ENCODE measurements around the gene SFTA2. TPM values are rescaled to one million over a fixed set of nuclear protein-coding genes. Genes with fewer than 3 reads are reported as not detected.
"Not testable (repeated sequence)": the region's sequence is repeated elsewhere in the genome, so short reads cannot be mapped to it uniquely, and the experiment has no call there.

The SFTA2 gene
- total RNA-seq, 1 experiment from 2014 or later, result not detected

DNA sequence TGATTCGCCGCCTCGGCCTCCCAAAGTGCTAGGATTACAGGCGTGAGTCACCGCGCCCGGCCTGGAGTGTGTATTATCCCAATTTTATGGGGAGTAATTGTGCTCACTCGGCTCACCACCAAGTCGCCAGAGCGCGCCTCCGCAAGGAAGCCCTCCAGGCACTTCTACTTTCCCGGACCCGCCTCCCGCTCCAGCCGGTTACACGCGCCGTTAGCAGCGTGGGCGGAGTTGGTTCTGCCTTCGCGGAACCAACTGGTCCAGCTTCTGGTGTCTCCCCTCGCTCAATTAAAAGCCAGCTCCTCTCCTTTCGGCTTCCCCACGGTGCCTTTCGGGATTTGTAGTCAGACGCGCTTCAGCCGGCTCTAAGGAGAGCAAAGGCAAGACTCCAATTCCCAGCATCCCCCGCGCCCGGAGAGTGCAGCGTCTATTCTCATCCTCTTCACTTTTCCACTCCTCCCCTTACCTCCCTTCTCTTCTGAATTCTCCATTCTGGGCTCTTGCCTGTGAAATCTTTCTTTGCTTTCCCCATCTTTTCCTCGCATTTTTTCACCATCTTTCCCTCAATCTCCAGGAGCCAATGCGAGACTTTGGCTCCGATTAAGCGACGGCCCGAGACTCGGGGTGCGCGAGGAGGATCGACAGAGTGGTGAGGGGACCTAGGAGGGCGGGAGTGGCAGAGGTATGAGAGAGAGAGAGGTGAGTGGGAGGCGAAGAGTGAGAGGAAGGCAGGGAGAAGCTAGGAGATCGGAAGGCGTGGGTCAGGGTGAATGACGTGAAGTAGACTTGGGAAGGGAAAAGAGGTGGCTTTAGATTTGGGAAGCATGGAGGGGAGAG is 24.0 kb downstream of the SFTA2 start, which contains the start of gene GTF2H4:
Gene GTF2H4 (plus strand): TSS at position 450 of the 834 bp plus-strand sequence.
- H3K79me2 ChIP-seq (ENCODE audit: low read length), result peaks cover 18% of the 10 kb centered on the region
- H3K9ac ChIP-seq (ENCODE audit: low read length), result peak within 1 kb of the TSS; percentile 93
- no peaks in the 10 kb centered on the region for H3K9me3 ChIP-seq (ENCODE audit: low read length)
- H3K9me2 ChIP-seq (replicated peaks; ENCODE audit: low read length), result no peaks in the 10 kb centered on the region
- no peak for TF ChIP-seq EZH2 (IDR thresholded peaks at IDR 0.05; ENCODE audit: low read length, unreplicated experiment)
- TF ChIP-seq EZH2phosphoT487 (IDR thresholded peaks at IDR 0.05; ENCODE audit: borderline replicate concordance, low read length), result no peak
- TF ChIP-seq, protein P1, sequence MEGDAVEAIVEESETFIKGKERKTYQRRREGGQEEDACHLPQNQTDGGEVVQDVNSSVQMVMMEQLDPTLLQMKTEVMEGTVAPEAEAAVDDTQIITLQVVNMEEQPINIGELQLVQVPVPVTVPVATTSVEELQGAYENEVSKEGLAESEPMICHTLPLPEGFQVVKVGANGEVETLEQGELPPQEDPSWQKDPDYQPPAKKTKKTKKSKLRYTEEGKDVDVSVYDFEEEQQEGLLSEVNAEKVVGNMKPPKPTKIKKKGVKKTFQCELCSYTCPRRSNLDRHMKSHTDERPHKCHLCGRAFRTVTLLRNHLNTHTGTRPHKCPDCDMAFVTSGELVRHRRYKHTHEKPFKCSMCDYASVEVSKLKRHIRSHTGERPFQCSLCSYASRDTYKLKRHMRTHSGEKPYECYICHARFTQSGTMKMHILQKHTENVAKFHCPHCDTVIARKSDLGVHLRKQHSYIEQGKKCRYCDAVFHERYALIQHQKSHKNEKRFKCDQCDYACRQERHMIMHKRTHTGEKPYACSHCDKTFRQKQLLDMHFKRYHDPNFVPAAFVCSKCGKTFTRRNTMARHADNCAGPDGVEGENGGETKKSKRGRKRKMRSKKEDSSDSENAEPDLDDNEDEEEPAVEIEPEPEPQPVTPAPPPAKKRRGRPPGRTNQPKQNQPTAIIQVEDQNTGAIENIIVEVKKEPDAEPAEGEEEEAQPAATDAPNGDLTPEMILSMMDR (conservative IDR thresholded peaks at IDR 0.05; ENCODE audit: low read depth, low read length), result no peak
- H3K4me2 ChIP-seq (ENCODE audit: low read length), result peak within 1 kb of the TSS; percentile 88
- intact Hi-C loops (cut with micrococcal nuclease), result no loop called here
- BruUV-seq (replicated peaks), result no TSS peak
- H3K4me1 ChIP-seq (ENCODE audit: insufficient read depth, low read length), result peaks cover 9% of the 10 kb centered on the region
- ATAC-seq (peak; percentile 97), DNase-seq (peak; percentile 99)
- peak within 1 kb of the TSS; percentile 100 for H3K4me3 ChIP-seq (ENCODE audit: low read length)
- POLR2A ChIA-PET (ENCODE audit: unreplicated experiment), result interaction anchor here (0.5 to 0.9 kb wide), 4 partner anchors 21 to 177 kb away, joined by 3 to 7 read pairs (median 4); no protein-coding TSS in a partner anchor
- H3K27me3 ChIP-seq (ENCODE audit: low read length), result no peaks in the 10 kb centered on the region
- CTCF ChIA-PET, result interaction anchor here (0.6 to 1.0 kb wide), 3 partner anchors 88 to 218 kb away, joined by 3 read pairs; no protein-coding TSS in a partner anchor
- peak within 1 kb of the TSS; percentile 40 for H3K27ac ChIP-seq (ENCODE audit: low read length)
- peaks cover 6% of the 10 kb centered on the region; the same call in 1 of the 2 replicates for H3K36me3 ChIP-seq (ENCODE audit: low read depth, low read length)
- no peaks in the 10 kb centered on the region for H3F3A ChIP-seq (ENCODE audit: low read length, unreplicated experiment)
- H2AFZ ChIP-seq (ENCODE audit: low read length), result peak within 1 kb of the TSS; percentile 99
- H4K20me1 ChIP-seq (ENCODE audit: low read length), result no peaks in the 10 kb centered on the region

- ChIA-PET CTCF (interaction anchor here (0.6 to 1.0 kb wide), 2 partner anchors 172 to 218 kb away, joined by 3 read pairs; no protein-coding TSS in a partner anchor), POLR2A (ENCODE audit: unreplicated experiment) (interaction anchor here (0.5 to 0.9 kb wide), 4 partner anchors 22 to 176 kb away, joined by 3 to 7 read pairs (median 4); no protein-coding TSS in a partner anchor)
- intact Hi-C loops (cut with micrococcal nuclease); ATAC-seq; H3K27ac ChIP-seq (ENCODE audit: low read length); H3K9me2 ChIP-seq (replicated peaks; ENCODE audit: low read length); H3K9me3 ChIP-seq (ENCODE audit: low read length); H3K36me3 ChIP-seq (ENCODE audit: low read depth, low read length); H4K20me1 ChIP-seq (ENCODE audit: low read length); H3K9ac ChIP-seq (ENCODE audit: low read length); H3K27me3 ChIP-seq (ENCODE audit: low read length); H3K4me1 ChIP-seq (ENCODE audit: insufficient read depth, low read length); DNase-seq; H3F3A ChIP-seq (ENCODE audit: low read length, unreplicated experiment): not testable (repeated sequence)
- BruUV-seq (replicated peaks), result TSS peak; percentile 51
- Histone ChIP-seq H2AFZ (ENCODE audit: low read length) (0 out of 2 replicates have a peak overlapping the region, but pooled peaks have one; percentile 58), H3K79me2 (ENCODE audit: low read length) (peaks cover 18% of the 10 kb centered on the region), H3K4me2 (ENCODE audit: low read length) (peak overlapping the region; percentile 88), H3K4me3 (ENCODE audit: low read length) (peak overlapping the region; percentile 100)
Observed at GRCh38 chr6:30907290-30907757, 24.6 kb downstream of the SFTA2 start.

DNA sequence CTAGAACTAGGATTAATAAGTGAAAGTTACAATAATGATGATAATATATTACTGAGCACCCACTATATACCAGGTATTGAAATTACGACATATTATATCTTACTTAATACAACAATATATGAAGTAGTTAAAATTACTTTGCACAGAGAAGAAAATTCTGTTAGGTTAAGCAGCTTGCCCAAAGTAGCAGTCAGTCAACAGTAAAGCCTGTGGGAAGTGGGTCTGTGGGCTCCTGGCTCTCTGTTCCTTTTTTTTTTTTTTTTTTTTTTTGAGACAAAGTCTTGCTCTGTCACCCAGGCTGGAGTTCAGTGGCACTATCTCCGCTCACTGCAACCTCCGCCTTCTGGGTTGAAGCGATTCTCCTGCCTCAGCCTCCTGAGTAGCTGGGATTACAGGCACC is 28.7 kb downstream of the SFTA2 start:
- Histone ChIP-seq H3K4me1 (ENCODE audit: insufficient read depth, low read length) (no peaks in the 10 kb centered on the region), H4K20me1 (ENCODE audit: low read length) (no peaks in the 10 kb centered on the region), H3K4me3 (ENCODE audit: low read length) (no peak overlapping the region), H3K36me3 (ENCODE audit: low read depth, low read length) (peaks cover 14% of the 10 kb centered on the region; the same call in 1 of the 2 replicates), H2AFZ (ENCODE audit: low read length) (no peak overlapping the region), H3K9ac (ENCODE audit: low read length) (no peak overlapping the region), H3K9me3 (ENCODE audit: low read length) (no peaks in the 10 kb centered on the region), H3K79me2 (ENCODE audit: low read length) (peaks cover 2% of the 10 kb centered on the region), H3K27me3 (ENCODE audit: low read length) (no peaks in the 10 kb centered on the region), H3K4me2 (ENCODE audit: low read length) (no peak overlapping the region), H3F3A (ENCODE audit: low read length, unreplicated experiment) (no peaks in the 10 kb centered on the region), H3K9me2 (replicated peaks; ENCODE audit: low read length) (no peaks in the 10 kb centered on the region), H3K27ac (ENCODE audit: low read length) (no peak overlapping the region)
- CTCF ChIA-PET, result no interaction called here
- no TSS peak for BruUV-seq (replicated peaks)
- TF ChIP-seq, protein P1 (conservative IDR thresholded peaks at IDR 0.05; ENCODE audit: low read depth, low read length), result no peak
- TF ChIP-seq EZH2 (IDR thresholded peaks at IDR 0.05; ENCODE audit: low read length, unreplicated experiment) (no peak), EZH2phosphoT487 (IDR thresholded peaks at IDR 0.05; ENCODE audit: borderline replicate concordance, low read length) (no peak)
- intact Hi-C loops (cut with micrococcal nuclease), result no loop called here
- POLR2A ChIA-PET (ENCODE audit: unreplicated experiment), result no interaction called here
- no peak for ATAC-seq
- DNase-seq, result no peak

All from PC-3 (cell line).